HG02943 (cell line): ENCODE measurements around the gene LGR4.
"Not testable (repeated sequence)": the region's sequence is repeated elsewhere in the genome, so short reads cannot be mapped to it uniquely, and the experiment has no call there.

Experiments
- ATAC-seq: cut with Tn5 transposase; IDR thresholded peaks from one replicate; pipeline ENCODE4 v1.9.1; 2021; ENCODE audit warnings: mild to moderate bottlenecking, low read depth, moderate library complexity; ENCODE audit not compliant: unreplicated experiment

Gene LGR4

GRCh38 chr11:27460158-27460978, 12.2 kb downstream of the LGR4 start:
- no peak for ATAC-seq

- no peak for ATAC-seq
These were observed 13.4 kb downstream of the LGR4 start for GRCh38 chr11:27459191-27459590.

GRCh38 chr11:27458182-27458581, 14.4 kb downstream of the LGR4 start:
- ATAC-seq, result no peak

- no peak for ATAC-seq
These were observed 15.7 kb downstream of the LGR4 start for GRCh38 chr11:27456795-27457329.

- no peak for ATAC-seq
These were observed 16.3 kb downstream of the LGR4 start for GRCh38 chr11:27456140-27456794.

- no peak for ATAC-seq
These were observed 16.9 kb downstream of the LGR4 start for GRCh38 chr11:27455667-27456066.

GRCh38 chr11:27453701-27454100, 18.9 kb downstream of the LGR4 start:
- no peak for ATAC-seq

GRCh38 chr11:27452147-27452546, 20.4 kb downstream of the LGR4 start:
- ATAC-seq, result no peak

GRCh38 chr11:27451244-27451965, 21.2 kb downstream of the LGR4 start:
- no peak for ATAC-seq

- ATAC-seq, result not testable (repeated sequence)
These were observed 24.4 kb downstream of the LGR4 start for GRCh38 chr11:27448184-27448540.

GRCh38 chr11:27447288-27448183, 25.1 kb downstream of the LGR4 start:
- ATAC-seq, result no peak

GRCh38 chr11:27445625-27446024, 27.0 kb downstream of the LGR4 start:
- no peak for ATAC-seq

- ATAC-seq, result no peak
These were observed 27.8 kb downstream of the LGR4 start for GRCh38 chr11:27444801-27445215.

GRCh38 chr11:27443746-27444507, 28.7 kb downstream of the LGR4 start:
- ATAC-seq, result no peak

- ATAC-seq, result no peak
These were observed 29.4 kb downstream of the LGR4 start for GRCh38 chr11:27443227-27443626.

GRCh38 chr11:27440090-27440489, 32.5 kb downstream of the LGR4 start:
- ATAC-seq, result no peak

GRCh38 chr11:27438595-27438981, 34.0 kb downstream of the LGR4 start:
- ATAC-seq, result no peak

- no peak for ATAC-seq
These were observed 34.6 kb downstream of the LGR4 start for GRCh38 chr11:27437829-27438594.

- no peak for ATAC-seq
These were observed 35.7 kb downstream of the LGR4 start for GRCh38 chr11:27436916-27437315.
